AG09309 (cell line): ENCODE data around the gene TGM6.

Experiments used
- DNase-seq: peaks from one replicate; pipeline ENCODE4 v3.0.0-alpha.2; 2010; ENCODE audit warnings: low read depth
- H3K4me3 ChIP-seq: 2 replicates; pipeline ENCODE4 v1.5.1; 2011; ENCODE audit warnings: mild to moderate bottlenecking, low read depth, low read length, moderate library complexity; ENCODE audit not compliant: control insufficient read depth
- CTCF ChIP-seq: IDR thresholded peaks from 2 replicates; pipeline ENCODE4 v1.5.1; 2011; ENCODE audit warnings: mild to moderate bottlenecking, low read depth, low read length, inconsistent platforms; ENCODE audit not compliant: insufficient read depth, control insufficient read depth; ENCODE audit errors: missing control alignments

TGM6 gene

GRCh38 chr20:2421247-2421646 lies 40.5 kb downstream of the TGM6 start:
- no peak for DNase-seq
- peak; percentile 33 for TF ChIP-seq CTCF
- no peak overlapping the region for H3K4me3 ChIP-seq

- no peak overlapping the region for H3K4me3 ChIP-seq
- no peak for DNase-seq
- no peak for TF ChIP-seq CTCF
These were observed 48.4 kb downstream of the TGM6 start for GRCh38 chr20:2429051-2429450.

GRCh38 chr20:2430538-2430937 lies 49.8 kb downstream of the TGM6 start:
- no peak for DNase-seq
- no peak overlapping the region for H3K4me3 ChIP-seq
- no peak for TF ChIP-seq CTCF

- H3K4me3 ChIP-seq = no peak overlapping the region
- no peak for DNase-seq
- TF ChIP-seq CTCF = no peak
These were observed 50.5 kb downstream of the TGM6 start for GRCh38 chr20:2431185-2431584.

GRCh38 chr20:2446845-2447244 lies 66.1 kb downstream of the TGM6 start:
- no peak for DNase-seq
- TF ChIP-seq CTCF = no peak
- H3K4me3 ChIP-seq = no peak overlapping the region

GRCh38 chr20:2449386-2449785 lies 68.7 kb downstream of the TGM6 start:
- DNase-seq = no peak
- no peak for TF ChIP-seq CTCF
- no peak overlapping the region for H3K4me3 ChIP-seq

GRCh38 chr20:2451422-2451821 lies 70.7 kb downstream of the TGM6 start:
- H3K4me3 ChIP-seq = no peak overlapping the region
- no peak for DNase-seq
- no peak for TF ChIP-seq CTCF
